Measurements from ENCODE around the gene ENAM.
A peak's percentile ranks its signal among the peaks of the same experiment; 100 is the strongest.

The ENAM gene

DNA sequence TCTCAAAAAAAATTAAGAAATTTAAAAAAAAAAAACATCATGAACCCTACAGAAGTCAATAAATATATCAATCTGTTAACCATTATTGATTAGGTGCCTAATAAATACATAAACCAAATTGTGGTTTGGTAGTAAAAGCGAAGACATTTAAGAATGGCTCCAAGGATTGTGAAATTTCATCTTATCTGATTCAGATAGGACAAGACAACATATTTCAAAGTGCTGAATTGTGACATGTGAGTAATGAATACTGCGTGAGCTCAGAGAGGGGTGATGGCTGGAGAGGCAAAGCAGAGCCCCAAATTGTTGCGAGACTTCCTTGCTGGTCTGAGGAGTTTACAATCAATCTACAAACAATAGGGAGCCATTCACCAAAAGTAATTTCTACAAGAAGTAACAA lies 28.2 kb upstream of the ENAM start:
- FAIRE-seq (no peak), DNase-seq (ENCODE audit: insufficient read length, low spot score) (no peak)
- TF ChIP-seq, protein P1, sequence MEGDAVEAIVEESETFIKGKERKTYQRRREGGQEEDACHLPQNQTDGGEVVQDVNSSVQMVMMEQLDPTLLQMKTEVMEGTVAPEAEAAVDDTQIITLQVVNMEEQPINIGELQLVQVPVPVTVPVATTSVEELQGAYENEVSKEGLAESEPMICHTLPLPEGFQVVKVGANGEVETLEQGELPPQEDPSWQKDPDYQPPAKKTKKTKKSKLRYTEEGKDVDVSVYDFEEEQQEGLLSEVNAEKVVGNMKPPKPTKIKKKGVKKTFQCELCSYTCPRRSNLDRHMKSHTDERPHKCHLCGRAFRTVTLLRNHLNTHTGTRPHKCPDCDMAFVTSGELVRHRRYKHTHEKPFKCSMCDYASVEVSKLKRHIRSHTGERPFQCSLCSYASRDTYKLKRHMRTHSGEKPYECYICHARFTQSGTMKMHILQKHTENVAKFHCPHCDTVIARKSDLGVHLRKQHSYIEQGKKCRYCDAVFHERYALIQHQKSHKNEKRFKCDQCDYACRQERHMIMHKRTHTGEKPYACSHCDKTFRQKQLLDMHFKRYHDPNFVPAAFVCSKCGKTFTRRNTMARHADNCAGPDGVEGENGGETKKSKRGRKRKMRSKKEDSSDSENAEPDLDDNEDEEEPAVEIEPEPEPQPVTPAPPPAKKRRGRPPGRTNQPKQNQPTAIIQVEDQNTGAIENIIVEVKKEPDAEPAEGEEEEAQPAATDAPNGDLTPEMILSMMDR (IDR thresholded peaks at IDR 0.05; ENCODE audit: insufficient read depth, missing control alignments): no peak

DNA sequence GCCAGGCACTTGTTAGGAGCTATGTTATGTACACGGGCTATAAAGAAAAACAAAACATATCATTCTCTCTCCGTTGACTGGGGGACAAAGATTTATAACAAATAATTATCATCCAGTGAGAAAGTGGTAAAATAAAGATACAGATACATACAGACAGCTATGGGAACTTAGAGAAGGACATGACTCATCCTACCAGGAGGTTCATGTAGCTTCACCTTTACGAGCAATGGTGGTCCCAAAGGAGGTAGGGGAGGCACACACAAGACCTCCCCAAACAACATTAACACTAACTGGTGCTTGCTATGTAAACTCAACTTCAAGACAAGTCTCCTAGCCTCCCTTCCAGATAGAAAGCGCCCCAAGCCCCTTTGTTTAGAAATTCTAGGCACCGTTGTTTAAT lies 27.6 kb upstream of the ENAM start:
- DNase-seq (ENCODE audit: insufficient read length, low spot score) (no peak), FAIRE-seq (no peak)
- TF ChIP-seq, protein P1 (IDR thresholded peaks at IDR 0.05; ENCODE audit: insufficient read depth, missing control alignments): no peak

DNA sequence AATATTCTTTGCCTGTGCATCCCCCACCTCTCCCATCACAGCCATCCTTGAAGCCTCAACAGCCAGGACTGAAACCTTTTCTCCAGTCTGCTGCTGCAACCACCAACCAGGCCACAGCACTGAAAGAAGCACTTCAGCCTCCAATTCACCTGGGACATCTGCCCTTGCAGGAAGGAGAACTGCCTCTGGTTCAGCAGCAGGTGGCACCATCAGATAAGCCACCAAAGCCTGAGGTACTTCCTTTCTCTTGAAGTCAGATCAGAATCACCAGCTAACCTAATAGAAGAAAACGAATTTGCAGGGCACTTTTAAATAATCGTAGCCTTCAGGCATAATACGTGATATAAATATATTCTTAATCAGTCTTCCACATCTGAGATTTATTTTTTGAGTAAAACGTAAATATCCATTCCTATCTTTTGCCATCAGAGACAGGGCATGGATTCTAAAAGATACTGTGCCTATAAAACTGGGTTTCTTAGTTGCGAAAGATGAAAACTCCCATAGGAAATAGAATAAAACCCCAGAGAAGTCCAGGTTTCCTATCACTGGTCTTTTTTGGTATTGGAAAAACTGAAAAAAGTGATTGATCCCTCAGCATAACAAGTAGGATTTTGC lies 27.0 kb upstream of the ENAM start:
- FAIRE-seq: peak; percentile 89
- TF ChIP-seq, protein P1 (IDR thresholded peaks at IDR 0.05; ENCODE audit: insufficient read depth, missing control alignments): peak; percentile 95
- DNase-seq (ENCODE audit: insufficient read length, low spot score): no peak

DNA sequence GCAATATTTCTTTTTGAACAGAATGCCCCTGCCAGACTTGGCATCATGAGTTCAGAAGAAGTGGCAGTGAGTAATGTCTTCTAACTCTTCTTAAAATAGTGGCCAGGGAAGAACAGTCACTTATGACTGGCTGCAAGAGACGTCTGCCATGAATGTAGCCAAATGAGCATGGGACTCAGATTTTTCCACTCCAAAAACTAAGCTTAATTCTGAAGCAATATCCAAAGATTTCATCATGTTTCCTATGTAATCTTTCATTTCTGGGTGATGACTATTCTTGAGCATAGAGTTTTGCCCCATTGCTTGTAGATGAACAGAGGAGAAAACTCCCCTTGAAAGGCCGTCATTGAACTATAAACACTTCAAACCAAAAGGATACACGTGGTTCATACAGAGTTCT lies 24.7 kb upstream of the ENAM start:
- no peak for DNase-seq (ENCODE audit: insufficient read length, low spot score)
- TF ChIP-seq, protein P1 (IDR thresholded peaks at IDR 0.05; ENCODE audit: insufficient read depth, missing control alignments): no peak
- FAIRE-seq: no peak

DNA sequence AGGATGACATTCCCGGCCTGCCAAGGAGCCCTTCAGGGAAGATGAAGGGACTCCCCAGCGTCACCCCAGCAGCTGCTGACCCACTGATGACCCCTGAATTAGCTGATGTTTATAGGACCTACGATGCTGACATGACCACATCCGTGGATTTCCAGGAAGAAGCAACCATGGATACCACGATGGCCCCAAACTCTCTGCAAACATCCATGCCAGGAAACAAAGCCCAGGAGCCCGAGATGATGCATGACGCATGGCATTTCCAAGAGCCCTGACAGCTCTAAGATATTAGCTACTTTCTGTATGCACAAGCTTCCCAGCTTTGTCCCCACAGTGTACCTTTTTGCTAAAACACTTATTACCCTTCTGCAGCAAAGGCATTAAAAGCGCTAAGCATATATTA lies 22.1 kb upstream of the ENAM start:
- FAIRE-seq: no peak
- TF ChIP-seq, protein P1 (IDR thresholded peaks at IDR 0.05; ENCODE audit: insufficient read depth, missing control alignments): no peak

DNA sequence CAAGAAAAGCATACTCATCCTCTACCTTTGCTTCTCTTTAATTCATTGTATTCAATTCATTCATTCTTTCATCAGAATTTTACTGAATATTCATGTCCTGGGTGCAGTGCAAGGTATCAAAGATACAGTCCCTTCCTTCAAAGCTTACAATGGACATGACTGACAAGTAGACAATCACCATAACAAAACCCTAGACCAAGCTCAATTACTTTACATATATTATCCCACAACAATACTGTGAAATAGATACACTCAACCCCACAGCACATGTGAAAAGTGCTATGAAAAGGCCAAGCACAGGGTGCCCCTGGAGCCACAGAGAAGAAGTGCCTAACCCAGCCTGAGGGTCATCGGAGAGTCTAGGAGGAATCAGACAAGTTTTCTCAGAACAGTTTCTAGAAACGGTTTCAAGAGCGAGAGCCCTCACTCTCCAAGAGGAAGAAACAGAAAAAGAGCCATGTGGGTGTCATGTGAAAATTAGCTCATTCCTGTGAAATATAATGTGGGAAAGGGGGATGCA lies 21.1 kb upstream of the ENAM start:
- FAIRE-seq (no peak), DNase-seq (ENCODE audit: insufficient read length, low spot score) (no peak)
- TF ChIP-seq, protein P1 (IDR thresholded peaks at IDR 0.05; ENCODE audit: insufficient read depth, missing control alignments): no peak

More for the DNA sequence above, 22.1 kb upstream of the ENAM start:
- DNase-seq (ENCODE audit: insufficient read length, low spot score): no peak

DNA sequence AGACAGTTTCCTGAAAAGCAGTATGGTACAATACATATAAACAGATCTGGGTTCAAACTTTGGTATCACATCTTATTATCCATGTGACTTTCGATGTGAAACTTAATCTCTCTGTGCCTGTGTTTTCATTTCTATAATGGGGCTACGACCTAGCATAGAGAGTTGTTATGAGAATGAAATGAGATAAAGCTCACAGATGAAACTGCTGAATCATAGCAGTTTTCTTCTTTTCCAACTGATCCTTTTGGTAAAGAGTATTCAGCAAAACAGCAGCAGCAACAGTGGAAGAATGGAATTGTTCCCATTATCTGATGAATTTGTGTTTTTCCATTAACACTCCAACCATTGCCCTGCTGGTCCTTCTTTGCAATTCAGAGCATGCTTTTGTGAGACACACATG lies 20.2 kb upstream of the ENAM start:
- no peak for FAIRE-seq
- TF ChIP-seq, protein P1 (IDR thresholded peaks at IDR 0.05; ENCODE audit: insufficient read depth, missing control alignments): no peak
- no peak for DNase-seq (ENCODE audit: insufficient read length, low spot score)

Data from D721Med (cell line).